Neural cell (in vitro differentiated cells): ENCODE results near the gene RFX7.

Source experiments
- EZH2 ChIP-seq: fragments of 200-600, 300-800 bp; shearing (Covaris generic), sonication (generic); IDR thresholded peaks from 2 replicates; pipeline ENCODE4 v1.6.1; 2014; ENCODE audit warnings: antibody characterized with exemption, low read length, borderline replicate concordance, mild to moderate bottlenecking; ENCODE audit not compliant: insufficient read depth, poor library complexity, severe bottlenecking
- POLR2AphosphoS5 ChIP-seq: IDR thresholded peaks from 2 replicates; pipeline ENCODE4 v1.6.1; 2012
- SMC3 ChIP-seq: fragments of 450-650 bp; conservative IDR thresholded peaks from 2 replicates; pipeline ENCODE4 v1.6.1; 2014; ENCODE audit warnings: antibody characterized with exemption, mild to moderate bottlenecking, moderate library complexity; ENCODE audit not compliant: poor library complexity
- TF ChIP-seq, protein P1 (sequence below): fragments of 450-650 bp; IDR thresholded peaks from 2 replicates; pipeline ENCODE4 v1.5.1; 2014; ENCODE audit warnings: antibody characterized with exemption, mild to moderate bottlenecking, moderate library complexity; ENCODE audit not compliant: poor library complexity, severe bottlenecking
- TF ChIP-seq, protein P2 (sequence below): IDR thresholded peaks from 2 replicates; pipeline ENCODE4 v1.6.1; 2012; ENCODE audit warnings: borderline replicate concordance

DNA sequence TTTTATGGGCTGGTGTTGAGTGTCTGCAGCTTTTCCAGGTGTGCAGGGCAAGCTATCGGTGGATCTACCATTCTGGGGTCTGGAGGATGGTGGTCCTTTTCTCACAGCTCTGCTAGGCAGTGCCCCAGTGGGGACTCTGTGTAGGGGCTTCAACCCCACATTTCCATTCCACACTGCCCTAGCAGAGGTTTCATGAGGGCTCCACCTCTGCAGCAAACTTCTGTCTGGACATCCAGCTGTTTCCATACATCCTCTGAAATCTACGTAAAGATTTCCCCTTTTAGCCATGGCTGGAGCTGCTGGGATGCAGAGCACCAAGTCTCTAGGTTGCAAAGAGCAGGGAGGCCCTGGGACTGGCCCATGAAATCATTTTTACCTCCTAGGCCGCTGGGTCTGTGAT, 11.6 kb downstream of the RFX7 start:
- TF ChIP-seq, protein P1, sequence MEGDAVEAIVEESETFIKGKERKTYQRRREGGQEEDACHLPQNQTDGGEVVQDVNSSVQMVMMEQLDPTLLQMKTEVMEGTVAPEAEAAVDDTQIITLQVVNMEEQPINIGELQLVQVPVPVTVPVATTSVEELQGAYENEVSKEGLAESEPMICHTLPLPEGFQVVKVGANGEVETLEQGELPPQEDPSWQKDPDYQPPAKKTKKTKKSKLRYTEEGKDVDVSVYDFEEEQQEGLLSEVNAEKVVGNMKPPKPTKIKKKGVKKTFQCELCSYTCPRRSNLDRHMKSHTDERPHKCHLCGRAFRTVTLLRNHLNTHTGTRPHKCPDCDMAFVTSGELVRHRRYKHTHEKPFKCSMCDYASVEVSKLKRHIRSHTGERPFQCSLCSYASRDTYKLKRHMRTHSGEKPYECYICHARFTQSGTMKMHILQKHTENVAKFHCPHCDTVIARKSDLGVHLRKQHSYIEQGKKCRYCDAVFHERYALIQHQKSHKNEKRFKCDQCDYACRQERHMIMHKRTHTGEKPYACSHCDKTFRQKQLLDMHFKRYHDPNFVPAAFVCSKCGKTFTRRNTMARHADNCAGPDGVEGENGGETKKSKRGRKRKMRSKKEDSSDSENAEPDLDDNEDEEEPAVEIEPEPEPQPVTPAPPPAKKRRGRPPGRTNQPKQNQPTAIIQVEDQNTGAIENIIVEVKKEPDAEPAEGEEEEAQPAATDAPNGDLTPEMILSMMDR: no peak
- TF ChIP-seq EZH2 (no peak), SMC3 (no peak), POLR2AphosphoS5 (no peak)
- TF ChIP-seq, protein P2, sequence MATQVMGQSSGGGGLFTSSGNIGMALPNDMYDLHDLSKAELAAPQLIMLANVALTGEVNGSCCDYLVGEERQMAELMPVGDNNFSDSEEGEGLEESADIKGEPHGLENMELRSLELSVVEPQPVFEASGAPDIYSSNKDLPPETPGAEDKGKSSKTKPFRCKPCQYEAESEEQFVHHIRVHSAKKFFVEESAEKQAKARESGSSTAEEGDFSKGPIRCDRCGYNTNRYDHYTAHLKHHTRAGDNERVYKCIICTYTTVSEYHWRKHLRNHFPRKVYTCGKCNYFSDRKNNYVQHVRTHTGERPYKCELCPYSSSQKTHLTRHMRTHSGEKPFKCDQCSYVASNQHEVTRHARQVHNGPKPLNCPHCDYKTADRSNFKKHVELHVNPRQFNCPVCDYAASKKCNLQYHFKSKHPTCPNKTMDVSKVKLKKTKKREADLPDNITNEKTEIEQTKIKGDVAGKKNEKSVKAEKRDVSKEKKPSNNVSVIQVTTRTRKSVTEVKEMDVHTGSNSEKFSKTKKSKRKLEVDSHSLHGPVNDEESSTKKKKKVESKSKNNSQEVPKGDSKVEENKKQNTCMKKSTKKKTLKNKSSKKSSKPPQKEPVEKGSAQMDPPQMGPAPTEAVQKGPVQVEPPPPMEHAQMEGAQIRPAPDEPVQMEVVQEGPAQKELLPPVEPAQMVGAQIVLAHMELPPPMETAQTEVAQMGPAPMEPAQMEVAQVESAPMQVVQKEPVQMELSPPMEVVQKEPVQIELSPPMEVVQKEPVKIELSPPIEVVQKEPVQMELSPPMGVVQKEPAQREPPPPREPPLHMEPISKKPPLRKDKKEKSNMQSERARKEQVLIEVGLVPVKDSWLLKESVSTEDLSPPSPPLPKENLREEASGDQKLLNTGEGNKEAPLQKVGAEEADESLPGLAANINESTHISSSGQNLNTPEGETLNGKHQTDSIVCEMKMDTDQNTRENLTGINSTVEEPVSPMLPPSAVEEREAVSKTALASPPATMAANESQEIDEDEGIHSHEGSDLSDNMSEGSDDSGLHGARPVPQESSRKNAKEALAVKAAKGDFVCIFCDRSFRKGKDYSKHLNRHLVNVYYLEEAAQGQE: no peak
